Endothelial cell of umbilical vein (primary cell): Measurements from ENCODE around the gene NPHP3. TPM values are rescaled to one million over a fixed set of nuclear protein-coding genes. Genes with fewer than 3 reads are reported as not detected.

Experiments used
- Bru-seq: library from RNA; stranded (reverse); fragments of 400-500 nt; gene quantifications from one replicate; lab custom pipeline; 2021; lab: Mats Ljungman, UMichigan
- BruChase-seq, 2 experiments: library from RNA; stranded (reverse); fragments of 400-500 nt; gene quantifications; one replicate each; lab custom pipeline; 2021; lab: Mats Ljungman, UMichigan
- BruUV-seq: library from RNA; stranded (reverse); fragments of 400-500 nt; replicated peaks from 2 replicates; lab custom pipeline; 2021; lab: Mats Ljungman, UMichigan
- CTCF ChIA-PET: fragments of 300-600, 350-600 bp; sonication (Branson Sonifier 250); formaldehyde crosslinking; loops from one replicate; lab custom pipeline; 2021; ENCODE audit warnings: antibody characterized with exemption, inconsistent platforms; lab: Charles Lee
- POLR2A ChIA-PET: fragments of 300-600, 350-600 bp; sonication (Branson Sonifier 250); formaldehyde crosslinking; loops from one replicate; lab custom pipeline; 2021; ENCODE audit warnings: antibody characterized with exemption, inconsistent platforms; lab: Charles Lee
- DNase-seq: peaks from one replicate; pipeline ENCODE4 v3.0.0-alpha.2; 2011; ENCODE audit warnings: low read depth, low spot score
- FAIRE-seq: peaks from 2 replicates; lab custom pipeline; 2011; peaks lifted over from hg19 to GRCh38; lab: Jason Lieb, UNC
- H2AFZ ChIP-seq: 2 replicates; pipeline ENCODE4 v1.6.0; 2012; ENCODE audit warnings: low read depth, low read length, control low read depth, inconsistent platforms
- H3K27ac ChIP-seq: 2 replicates; pipeline ENCODE4 v1.5.1; 2011; ENCODE audit warnings: low read depth, mild to moderate bottlenecking, control low read depth, low read length, moderate library complexity; ENCODE audit not compliant: insufficient read depth
- H3K27me3 ChIP-seq, 2 experiments: 2 replicates each; pipeline versions ENCODE4 v1.6.0 to v1.6.1; 2011; ENCODE audit warnings: low read length in 2 of 2, mixed read lengths in 1 of 2; ENCODE audit not compliant: control insufficient read depth in 2 of 2, insufficient read depth in 2 of 2
- H3K36me3 ChIP-seq, 2 experiments: 2 replicates in 1 of 2; 3 replicates in 1 of 2; pipeline ENCODE4 v1.5.1; 2011; ENCODE audit warnings: low read length in 2 of 2, mild to moderate bottlenecking in 1 of 2, moderate library complexity in 1 of 2; ENCODE audit not compliant: control insufficient read depth in 2 of 2, insufficient read depth in 2 of 2; ENCODE audit errors: extremely low read depth in 1 of 2
- H3K4me1 ChIP-seq: 3 replicates; pipeline ENCODE4 v1.5.1; 2011; ENCODE audit warnings: mild to moderate bottlenecking, low read length; ENCODE audit not compliant: control insufficient read depth, insufficient read depth; ENCODE audit errors: extremely low read depth
- H3K4me2 ChIP-seq: 2 replicates; pipeline ENCODE4 v1.6.1; 2011; ENCODE audit warnings: low read length, control low read depth, mixed read lengths; ENCODE audit not compliant: insufficient read depth
- H3K4me3 ChIP-seq, 3 experiments: fragments of 200-600 bp in 1 of 3; sonication (generic), shearing (Covaris generic) in 1 of 3; replicated peaks in 1 of 3; 2 replicates each; pipeline ENCODE4 v1.5.1; 2011 to 2016; ENCODE audit warnings: control low read depth in 3 of 3, low read length in 3 of 3, mild to moderate bottlenecking in 2 of 3, inconsistent platforms in 1 of 3, low read depth in 1 of 3, moderate library complexity in 1 of 3; ENCODE audit not compliant: insufficient read depth in 1 of 3
- H3K79me2 ChIP-seq: 2 replicates; pipeline ENCODE4 v1.6.0; 2012; ENCODE audit warnings: low read length, inconsistent platforms; ENCODE audit not compliant: control insufficient read depth, insufficient read depth
- H3K9ac ChIP-seq: replicated peaks from 2 replicates; pipeline ENCODE3; 2011; ENCODE audit warnings: low read length, control low read depth; ENCODE audit not compliant: insufficient read depth; ENCODE audit errors: extremely low read depth
- H3K9me1 ChIP-seq: replicated peaks from 3 replicates; pipeline ENCODE4 v1.6.0; 2011; ENCODE audit warnings: mild to moderate bottlenecking, low read length; ENCODE audit not compliant: control insufficient read depth, insufficient read depth; ENCODE audit errors: extremely low read depth
- H3K9me3 ChIP-seq: replicated peaks from 2 replicates; pipeline ENCODE4 v1.5.1; 2012; ENCODE audit warnings: low read length, inconsistent platforms; ENCODE audit not compliant: control insufficient read depth, insufficient read depth
- H4K20me1 ChIP-seq: replicated peaks from 2 replicates; pipeline ENCODE3; 2011; ENCODE audit warnings: mild to moderate bottlenecking, low read length; ENCODE audit not compliant: control insufficient read depth, insufficient read depth; ENCODE audit errors: extremely low read depth
- POLR2A ChIP-seq: IDR thresholded peaks from 2 replicates; pipeline ENCODE4 v1.6.1; 2012; ENCODE audit warnings: low read depth, mild to moderate bottlenecking, control low read depth, low read length
- POLR2AphosphoS5 ChIP-seq: IDR thresholded peaks from 2 replicates; pipeline ENCODE4 v1.6.1; 2012; ENCODE audit warnings: low read depth, mild to moderate bottlenecking, control low read depth, low read length, moderate library complexity; ENCODE audit not compliant: insufficient read depth
- dilution Hi-C: fragments of 300-500 bp; cut with MboI; formaldehyde crosslinking; loops from one replicate; pipeline ENCODE4 v1.15.0; 2019; ENCODE audit warnings: low sequenced_read_pairs; ENCODE audit not compliant: extremely low pct_ligation_motif_present
- intact Hi-C: fragments of 100-400 bp; cut with micrococcal nuclease; formaldehyde crosslinking; loops from one replicate; pipeline ENCODE4 v1.10.0; 2022
- long read RNA-seq: library from polyadenylated mRNA; stranded (forward); transcript quantifications from one replicate; pipeline ENCODE4 v2.0.0, GENCODE V29; 2021
- polyA minus RNA-seq, 3 experiments: library from RNA; depleted of rRNA, polyadenylated mRNA; stranded (reverse); fragments of >200 nt; gene quantifications; 1 replicate in 1 of 3; 2 replicates in 2 of 3; pipeline ENCODE4 v1.2.3, GENCODE V29; 2011
- polyA plus RNA-seq, 4 experiments: library from polyadenylated mRNA; depleted of rRNA in 3 of 4; stranded (reverse) in 3 of 4; unstranded in 1 of 4; fragments of >200 nt; gene quantifications; 2 replicates each; pipeline versions ENCODE4 v1.2.1 to v1.2.3, GENCODE V29; 2011 to 2012; ENCODE audit warnings: missing spikeins in 1 of 4
- total RNA-seq: library from RNA; stranded (reverse); gene quantifications from 2 replicates; pipeline ENCODE4 v1.2.3, GENCODE V29; 2021
- TF ChIP-seq, protein P1 (sequence below): IDR thresholded peaks from 2 replicates; pipeline ENCODE4 v1.6.1; 2011; ENCODE audit not compliant: insufficient read depth, insufficient read length

The NPHP3 gene, protein sequence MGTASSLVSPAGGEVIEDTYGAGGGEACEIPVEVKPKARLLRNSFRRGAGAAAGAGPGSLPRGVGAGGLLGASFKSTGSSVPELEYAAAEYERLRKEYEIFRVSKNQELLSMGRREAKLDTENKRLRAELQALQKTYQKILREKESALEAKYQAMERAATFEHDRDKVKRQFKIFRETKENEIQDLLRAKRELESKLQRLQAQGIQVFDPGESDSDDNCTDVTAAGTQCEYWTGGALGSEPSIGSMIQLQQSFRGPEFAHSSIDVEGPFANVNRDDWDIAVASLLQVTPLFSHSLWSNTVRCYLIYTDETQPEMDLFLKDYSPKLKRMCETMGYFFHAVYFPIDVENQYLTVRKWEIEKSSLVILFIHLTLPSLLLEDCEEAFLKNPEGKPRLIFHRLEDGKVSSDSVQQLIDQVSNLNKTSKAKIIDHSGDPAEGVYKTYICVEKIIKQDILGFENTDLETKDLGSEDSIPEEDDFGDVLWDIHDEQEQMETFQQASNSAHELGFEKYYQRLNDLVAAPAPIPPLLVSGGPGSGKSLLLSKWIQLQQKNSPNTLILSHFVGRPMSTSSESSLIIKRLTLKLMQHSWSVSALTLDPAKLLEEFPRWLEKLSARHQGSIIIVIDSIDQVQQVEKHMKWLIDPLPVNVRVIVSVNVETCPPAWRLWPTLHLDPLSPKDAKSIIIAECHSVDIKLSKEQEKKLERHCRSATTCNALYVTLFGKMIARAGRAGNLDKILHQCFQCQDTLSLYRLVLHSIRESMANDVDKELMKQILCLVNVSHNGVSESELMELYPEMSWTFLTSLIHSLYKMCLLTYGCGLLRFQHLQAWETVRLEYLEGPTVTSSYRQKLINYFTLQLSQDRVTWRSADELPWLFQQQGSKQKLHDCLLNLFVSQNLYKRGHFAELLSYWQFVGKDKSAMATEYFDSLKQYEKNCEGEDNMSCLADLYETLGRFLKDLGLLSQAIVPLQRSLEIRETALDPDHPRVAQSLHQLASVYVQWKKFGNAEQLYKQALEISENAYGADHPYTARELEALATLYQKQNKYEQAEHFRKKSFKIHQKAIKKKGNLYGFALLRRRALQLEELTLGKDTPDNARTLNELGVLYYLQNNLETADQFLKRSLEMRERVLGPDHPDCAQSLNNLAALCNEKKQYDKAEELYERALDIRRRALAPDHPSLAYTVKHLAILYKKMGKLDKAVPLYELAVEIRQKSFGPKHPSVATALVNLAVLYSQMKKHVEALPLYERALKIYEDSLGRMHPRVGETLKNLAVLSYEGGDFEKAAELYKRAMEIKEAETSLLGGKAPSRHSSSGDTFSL (N-terminal part only)
- total RNA-seq: 30.0 and 30.3 TPM in 2 replicates
- polyA plus RNA-seq: 14.7 and 20.8 TPM in 2 replicates
- polyA plus RNA-seq (2011; cell fraction: cytosol; rRNA removed): 8.4 and 12.9 TPM in 2 replicates
- polyA plus RNA-seq (2011; cell fraction: nucleus; rRNA removed): 88.0 and 93.7 TPM in 2 replicates
- polyA plus RNA-seq (2012): 12.4 and 16.1 TPM in 2 replicates
- 38.7 and 45.9 TPM in 2 replicates for polyA minus RNA-seq
- polyA minus RNA-seq (2011; cell fraction: cytosol; rRNA and poly(A)+ RNA removed): 2.2 TPM
- 45.5 and 57.7 TPM in 2 replicates for polyA minus RNA-seq (2011; cell fraction: nucleus; rRNA and poly(A)+ RNA removed)
- percentile 81 among the genes with signal in this experiment for Bru-seq, nascent RNA
- percentile 91 among the genes with signal in this experiment for BruChase-seq, experiment 1, labeled RNA remaining after a 6-hour chase
- BruChase-seq, experiment 2, labeled RNA remaining after a 2-hour chase: percentile 97 among the genes with signal in this experiment
- long read RNA-seq, full-length matches to known transcripts: 6 of 12 reads
- long read RNA-seq, partial matches to known transcripts: 4 of 12 reads
- long read RNA-seq, other reads (novel, unspliced or antisense): 2 of 12 reads

DNA sequence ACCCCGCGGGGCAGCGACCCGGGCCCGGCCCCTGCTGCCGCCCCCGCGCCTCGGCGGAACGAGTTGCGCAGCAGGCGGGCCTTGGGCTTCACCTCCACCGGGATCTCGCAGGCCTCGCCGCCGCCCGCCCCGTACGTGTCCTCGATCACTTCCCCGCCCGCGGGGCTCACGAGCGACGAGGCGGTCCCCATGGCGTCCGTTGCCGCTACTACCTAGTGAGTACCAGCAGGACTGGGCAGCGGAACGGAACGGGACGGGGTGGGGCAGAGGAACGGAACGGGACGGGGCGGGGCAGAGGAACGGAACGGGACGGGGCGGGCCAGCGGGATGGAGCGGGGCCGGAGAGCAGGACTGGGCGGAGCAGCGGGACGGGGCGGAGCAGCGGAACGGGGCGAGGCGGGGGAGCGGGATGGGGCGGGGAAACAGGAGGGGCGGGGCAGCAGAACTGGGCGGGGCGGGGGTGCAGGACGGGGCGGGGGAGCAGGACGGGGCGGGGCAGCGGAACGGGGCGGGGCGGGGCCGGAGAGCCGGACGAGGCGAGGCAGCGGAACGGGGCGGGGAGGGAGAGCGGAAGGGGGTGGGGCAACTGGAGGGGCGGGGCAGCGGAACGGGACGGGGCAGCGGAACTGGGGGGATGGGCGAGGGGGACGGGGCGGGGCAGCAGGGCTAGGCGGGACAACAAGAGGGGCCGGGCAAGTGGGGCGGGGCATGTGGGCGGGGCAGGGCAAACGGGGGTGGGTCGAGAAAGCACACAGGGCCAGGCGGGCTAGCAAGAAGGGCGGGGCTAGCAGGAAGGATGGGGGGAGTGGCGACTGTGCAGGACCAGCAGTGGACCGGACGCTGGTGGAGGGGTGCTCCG lies at the start of gene NPHP3:
NPHP3 (minus strand) TSS at position 245 of the 859 bp plus-strand sequence; CDS start at position 191, 54 bp downstream.
- no peaks in the 10 kb centered on the region for H3K27me3 ChIP-seq
- H2AFZ ChIP-seq: peak within 1 kb of the TSS; percentile 83
- peaks cover 26% of the 10 kb centered on the region for H3K4me1 ChIP-seq
- POLR2A ChIA-PET: no interaction called here
- peak within 1 kb of the TSS; percentile 96 for H3K4me2 ChIP-seq
- no TSS peak for BruUV-seq
- dilution Hi-C loops (no loop called here), intact Hi-C loops (loop anchor here (1.0 to 10.0 kb wide), 5 partner anchors 63 to 1082 kb away; partner anchors contain the start of genes ACAD11, CDV3, DNAJC13 and SRPRB)
- H3K9me3 ChIP-seq: no peaks in the 10 kb centered on the region
- H3K79me2 ChIP-seq: peaks cover 19% of the 10 kb centered on the region
- TF ChIP-seq, protein P1, sequence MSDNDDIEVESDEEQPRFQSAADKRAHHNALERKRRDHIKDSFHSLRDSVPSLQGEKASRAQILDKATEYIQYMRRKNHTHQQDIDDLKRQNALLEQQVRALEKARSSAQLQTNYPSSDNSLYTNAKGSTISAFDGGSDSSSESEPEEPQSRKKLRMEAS: no peak
- TF ChIP-seq POLR2AphosphoS5 (peak; percentile 85), POLR2A (peak; percentile 92)
- no peaks in the 10 kb centered on the region for H4K20me1 ChIP-seq
- peak within 1 kb of the TSS; percentile 79 for H3K9ac ChIP-seq
- peak within 1 kb of the TSS; percentile 86 to 98 (median 93) for H3K4me3 ChIP-seq
- H3K36me3 ChIP-seq: peaks cover 0 to 3% of the 10 kb centered on the region in 2 experiments
- CTCF ChIA-PET: interaction anchor here (0.7 to 1.4 kb wide), 7 partner anchors 9 to 856 kb away, joined by 3 to 8 read pairs (median 3); no protein-coding TSS in a partner anchor
- FAIRE-seq: peak; percentile 97
- peak within 1 kb of the TSS; percentile 63 for H3K27ac ChIP-seq
- no peaks in the 10 kb centered on the region for H3K9me1 ChIP-seq
- DNase-seq: peak; percentile 93
